GM06990 (cell line): ENCODE measurements around the gene KBTBD2.
"Not testable (repeated sequence)": the region's sequence is repeated elsewhere in the genome, so short reads cannot be mapped to it uniquely, and the experiment has no call there.

Experiments
- DNase-seq: peaks from one replicate; pipeline ENCODE4 v3.0.0-alpha.2; 2011; ENCODE audit not compliant: insufficient read length; ENCODE audit errors: extremely low read depth
- H3K27me3 ChIP-seq: replicated peaks from 2 replicates; pipeline ENCODE4 v1.6.0; 2011; ENCODE audit warnings: low read length; ENCODE audit not compliant: control insufficient read depth, insufficient read depth
- H3K36me3 ChIP-seq: 2 replicates; pipeline ENCODE4 v1.5.1; 2011; ENCODE audit warnings: low read length; ENCODE audit not compliant: control insufficient read depth, insufficient read depth
- H3K4me3 ChIP-seq: replicated peaks from 2 replicates; pipeline ENCODE4 v1.5.1; 2011; ENCODE audit warnings: low read depth, mild to moderate bottlenecking, control low read depth, low read length
- CTCF ChIP-seq: IDR thresholded peaks from 2 replicates; pipeline ENCODE4 v1.5.1; 2011; ENCODE audit warnings: low read length, control low read depth, mild to moderate bottlenecking, inconsistent platforms; ENCODE audit not compliant: insufficient read depth, poor library complexity, severe bottlenecking

KBTBD2 gene

GRCh38 chr7:32870298-32870697 is 21.3 kb downstream of the KBTBD2 start:
- no peaks in the 10 kb centered on the region for H3K27me3 ChIP-seq
- no peak for DNase-seq
- no peak overlapping the region for H3K4me3 ChIP-seq
- peaks cover 8% of the 10 kb centered on the region for H3K36me3 ChIP-seq
- no peak for TF ChIP-seq CTCF

- DNase-seq = no peak
- Histone ChIP-seq H3K36me3 (peaks cover 7% of the 10 kb centered on the region), H3K27me3 (no peaks in the 10 kb centered on the region), H3K4me3 (no peak overlapping the region)
- TF ChIP-seq CTCF = no peak
These were observed 21.8 kb downstream of the KBTBD2 start for GRCh38 chr7:32869716-32870115.

GRCh38 chr7:32868116-32868515 is 23.4 kb downstream of the KBTBD2 start:
- H3K27me3 ChIP-seq = no peaks in the 10 kb centered on the region
- no peak for DNase-seq
- H3K4me3 ChIP-seq = no peak overlapping the region
- peaks cover 7% of the 10 kb centered on the region for H3K36me3 ChIP-seq
- no peak for TF ChIP-seq CTCF

- Histone ChIP-seq H3K27me3 (no peaks in the 10 kb centered on the region), H3K4me3 (no peak overlapping the region), H3K36me3 (peaks cover 7% of the 10 kb centered on the region)
- TF ChIP-seq CTCF = no peak
- DNase-seq = no peak
These were observed 26.0 kb downstream of the KBTBD2 start for GRCh38 chr7:32865448-32866030.

GRCh38 chr7:32863872-32864271 is 27.7 kb downstream of the KBTBD2 start:
- H3K27me3 ChIP-seq, H3K36me3 ChIP-seq, DNase-seq, H3K4me3 ChIP-seq: not testable (repeated sequence)

GRCh38 chr7:32860090-32860489 is 31.5 kb downstream of the KBTBD2 start:
- no peak for DNase-seq
- Histone ChIP-seq H3K36me3 (no peaks in the 10 kb centered on the region), H3K27me3 (no peaks in the 10 kb centered on the region), H3K4me3 (no peak overlapping the region)
- no peak for TF ChIP-seq CTCF
